ENCODE data around the gene PPP1CB.
"Not testable (repeated sequence)": the region's sequence is repeated elsewhere in the genome, so short reads cannot be mapped to it uniquely, and the experiment has no call there.

The PPP1CB gene

GRCh38 chr2:28751252-28751955 lies at the start of gene PPP1CB:
TSS of gene PPP1CB (plus strand) at chr2:28751830. CDS start at chr2:28752125, 295 bp downstream.
- DNase-seq (ENCODE audit: low read depth in 2 of 2), result peak; percentile 92

DNA sequence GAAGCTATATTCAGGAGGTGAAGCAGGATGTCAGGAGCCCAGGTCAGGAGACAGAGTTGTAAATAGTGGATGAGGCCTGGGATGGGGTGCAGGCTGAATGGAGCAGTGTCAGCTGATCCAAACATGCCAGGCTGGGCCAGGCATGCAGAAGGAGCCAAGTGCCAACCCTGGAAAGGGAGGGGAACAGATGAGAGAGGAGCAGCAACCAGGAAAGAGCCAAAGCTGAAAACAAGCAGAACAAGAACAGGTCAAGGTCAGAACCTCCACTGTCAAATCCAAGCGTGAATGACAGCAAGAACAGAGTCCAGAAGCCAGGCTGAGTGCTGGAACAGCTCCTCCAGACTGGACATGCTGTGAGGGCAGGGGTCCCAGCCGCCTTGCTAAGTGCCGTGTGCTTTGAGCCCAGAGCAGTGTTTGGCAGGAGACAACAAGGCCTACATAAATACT lies 49.2 kb upstream of the PPP1CB start:
- DNase-seq (ENCODE audit: low read depth in 2 of 2), result no peak

DNA sequence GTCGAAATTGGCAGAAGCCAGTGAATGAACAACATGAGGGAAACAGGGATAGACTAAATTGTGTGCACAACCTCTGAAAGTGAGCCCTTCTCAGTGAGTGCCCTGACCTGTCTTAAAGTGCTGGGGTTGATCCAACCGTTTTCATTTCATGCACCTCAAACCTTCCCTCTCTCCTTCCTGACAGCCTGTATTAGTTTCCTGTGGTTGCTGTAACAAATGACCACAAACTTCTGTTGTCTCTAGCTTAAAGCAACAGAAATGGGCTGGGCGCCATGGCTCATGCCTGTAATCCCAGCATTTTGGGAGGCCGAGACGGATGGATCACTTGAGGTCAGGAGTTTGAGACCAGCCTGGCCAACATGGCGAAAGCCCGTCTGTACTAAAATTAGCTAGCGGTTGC lies 48.8 kb upstream of the PPP1CB start:
- DNase-seq (ENCODE audit: low read depth in 2 of 2), result no peak

DNA sequence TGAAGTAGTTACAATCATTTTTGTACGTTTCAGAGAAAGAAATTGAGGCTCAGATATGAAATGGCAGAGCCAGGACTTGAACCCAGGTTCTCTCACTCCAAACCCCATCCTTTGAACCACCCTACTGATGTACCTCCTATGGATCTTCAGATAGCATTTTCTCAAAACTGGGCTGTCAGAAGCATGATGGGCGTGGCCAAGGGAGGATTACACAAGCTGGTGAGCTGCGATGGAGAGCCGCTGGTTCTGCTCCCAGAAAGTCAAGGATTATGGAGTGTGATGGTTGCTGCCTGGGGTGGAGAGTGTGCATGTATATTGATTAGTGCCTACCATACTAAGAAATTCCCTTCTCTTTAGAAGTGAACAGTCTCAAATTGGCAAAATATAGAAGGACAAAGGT lies 47.0 kb upstream of the PPP1CB start:
- no peak for DNase-seq (ENCODE audit: low read depth in 2 of 2)

- DNase-seq (ENCODE audit: low read depth in 2 of 2), result no peak
Measured at GRCh38 chr2:28705751-28706440, 45.7 kb upstream of the PPP1CB start.

DNA sequence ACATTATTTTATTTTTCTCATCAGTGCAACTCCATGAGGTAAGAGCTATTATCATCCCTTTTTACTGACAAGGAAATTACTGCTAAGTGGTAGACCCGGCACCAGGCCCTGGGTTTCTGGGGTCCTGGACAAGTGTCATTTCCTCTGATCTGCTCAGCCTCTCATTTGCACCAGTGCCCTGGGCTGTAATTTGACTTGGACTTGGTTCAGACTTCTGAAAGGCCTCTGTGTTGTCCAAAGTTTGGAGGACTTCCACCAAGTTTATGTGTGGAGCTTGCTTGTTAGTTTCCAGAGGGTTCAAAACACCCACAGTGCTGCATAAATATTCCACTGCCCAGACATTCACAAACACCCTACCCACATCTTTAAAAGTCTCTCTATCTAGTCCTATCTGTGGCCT lies 44.0 kb upstream of the PPP1CB start:
- no peak for DNase-seq (ENCODE audit: low read depth in 2 of 2)

DNA sequence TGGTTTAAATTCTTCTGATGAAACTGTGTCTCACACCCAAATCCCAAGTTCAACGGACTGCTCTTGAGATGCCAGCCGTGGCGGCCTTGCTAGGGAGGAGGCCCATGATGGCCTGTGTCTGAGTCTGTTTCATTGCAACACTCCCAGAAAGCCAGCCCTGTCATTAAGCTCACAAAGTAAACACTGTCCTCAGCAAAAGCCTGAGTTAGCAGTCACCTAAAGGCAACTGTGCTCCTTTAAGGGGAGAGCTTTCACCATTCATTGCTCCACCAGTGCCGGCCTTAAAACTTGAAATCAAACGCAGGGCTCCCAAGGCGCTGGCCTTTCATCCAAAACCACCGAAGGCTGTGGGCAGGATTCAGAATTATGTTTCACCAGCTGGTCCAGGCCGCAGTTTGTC lies 42.5 kb upstream of the PPP1CB start:
- no peak for DNase-seq (ENCODE audit: low read depth in 2 of 2)

DNA sequence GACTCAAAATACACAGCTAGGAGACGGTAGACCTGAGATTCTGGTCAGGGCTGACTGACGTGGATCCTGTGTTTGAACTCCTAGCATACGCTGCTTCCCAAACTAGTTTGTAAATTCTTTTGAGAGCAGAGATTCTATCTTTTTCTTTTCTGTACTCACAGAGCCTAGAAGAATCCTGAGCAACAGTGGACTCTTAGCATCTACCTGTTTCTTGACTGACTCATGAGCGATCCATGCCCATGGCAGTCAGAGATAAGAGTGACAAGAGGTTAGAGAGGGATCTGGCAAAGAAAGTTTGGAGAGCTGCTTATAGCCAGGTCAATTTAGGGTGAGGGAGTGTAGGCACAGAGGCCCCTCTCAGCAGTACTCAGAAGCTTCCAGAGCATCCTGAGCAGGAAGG lies 41.1 kb upstream of the PPP1CB start:
- DNase-seq (ENCODE audit: low read depth in 2 of 2), result no peak

GRCh38 chr2:28713577-28714298 lies 37.9 kb upstream of the PPP1CB start:
- DNase-seq (ENCODE audit: low read depth in 2 of 2), result no peak

DNA sequence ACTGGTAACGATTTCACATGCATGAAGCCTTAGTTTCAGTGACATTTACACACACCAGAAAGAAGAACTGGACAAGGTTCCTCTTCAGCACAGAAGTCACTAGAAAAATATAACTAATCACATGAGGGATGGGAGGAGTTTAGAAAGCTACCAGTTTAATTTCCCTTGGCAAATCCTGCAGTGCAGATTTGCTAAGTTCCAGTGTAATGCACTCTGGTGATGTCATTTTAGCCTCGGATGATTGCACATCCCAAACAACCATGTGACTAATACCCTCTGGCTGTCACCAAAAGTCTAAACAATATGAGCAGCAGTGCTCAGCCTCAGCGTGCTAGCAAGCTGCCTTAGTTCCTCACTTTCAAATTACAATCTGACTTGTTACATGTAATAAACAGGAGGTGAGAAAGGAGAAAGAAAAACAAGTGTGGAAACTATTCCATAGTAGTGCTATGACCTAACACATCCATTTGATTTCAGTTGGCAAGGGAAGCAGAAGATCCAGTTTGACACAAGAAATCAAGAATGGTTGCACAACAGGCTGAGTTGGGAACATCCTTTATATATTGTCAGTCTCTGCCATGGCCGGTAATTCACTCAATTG lies 35.3 kb upstream of the PPP1CB start:
- no peak for DNase-seq (ENCODE audit: low read depth in 2 of 2)

DNA sequence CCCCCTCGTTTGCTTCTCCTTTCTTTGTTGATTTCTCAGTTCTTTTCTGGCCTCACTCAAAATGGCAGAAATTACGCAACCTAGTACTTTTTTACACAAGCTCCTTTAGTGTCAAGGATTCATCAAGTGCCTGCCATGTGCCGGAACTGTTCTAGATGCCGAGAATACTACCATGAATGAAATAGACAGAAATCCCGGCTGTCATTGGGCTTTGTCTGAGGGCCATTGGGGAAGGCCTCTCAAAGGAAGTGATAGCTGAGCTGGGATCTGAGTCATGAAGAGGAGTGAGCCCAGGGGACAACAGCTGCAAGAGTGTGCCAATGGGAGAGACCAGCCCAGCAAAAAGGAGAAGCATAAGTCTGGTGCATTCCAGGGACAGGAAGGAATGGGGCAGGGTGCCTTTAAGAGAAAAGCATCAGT lies 34.3 kb upstream of the PPP1CB start:
- DNase-seq (ENCODE audit: low read depth in 2 of 2), result no peak

- no peak for DNase-seq (ENCODE audit: low read depth in 2 of 2)
Measured at GRCh38 chr2:28720345-28720744, 31.3 kb upstream of the PPP1CB start.

- DNase-seq (ENCODE audit: low read depth in 2 of 2), result no peak
Measured at GRCh38 chr2:28721601-28722191, 29.9 kb upstream of the PPP1CB start.

DNA sequence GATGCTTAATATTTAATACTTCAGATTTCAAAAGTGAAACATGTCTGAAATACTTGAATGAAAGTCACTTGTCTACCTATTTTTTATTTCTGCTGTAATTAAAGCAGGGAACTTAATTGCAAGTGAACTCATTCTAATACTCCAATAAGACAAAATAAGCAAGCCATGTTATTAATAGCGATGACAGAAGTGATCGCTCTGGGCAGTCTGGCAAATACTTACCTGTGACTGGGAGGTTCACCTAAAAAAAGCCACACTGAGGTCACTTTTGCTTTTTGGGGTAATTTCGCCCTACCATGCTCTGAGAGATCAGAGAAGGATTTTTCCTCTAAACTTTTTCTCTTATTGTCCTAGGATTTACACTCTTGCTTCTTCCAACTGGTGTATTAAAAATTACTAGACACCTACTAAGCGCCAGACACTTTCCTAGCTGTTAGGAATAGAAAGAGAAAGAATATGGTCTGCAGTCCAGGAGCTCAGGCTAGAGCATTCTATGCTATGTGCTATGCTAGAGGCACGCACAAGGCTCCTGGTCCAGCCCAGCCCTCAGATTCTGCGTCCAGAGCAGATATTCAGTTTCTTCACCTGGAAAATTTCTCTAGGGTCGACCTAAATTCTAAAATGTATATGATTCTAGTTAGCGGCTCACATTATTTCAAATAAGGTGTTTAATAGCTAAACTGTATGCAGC lies 26.5 kb upstream of the PPP1CB start:
- no peak for DNase-seq (ENCODE audit: low read depth in 2 of 2)

GRCh38 chr2:28726177-28726576 lies 25.5 kb upstream of the PPP1CB start:
- no peak for DNase-seq (ENCODE audit: low read depth in 2 of 2)

DNA sequence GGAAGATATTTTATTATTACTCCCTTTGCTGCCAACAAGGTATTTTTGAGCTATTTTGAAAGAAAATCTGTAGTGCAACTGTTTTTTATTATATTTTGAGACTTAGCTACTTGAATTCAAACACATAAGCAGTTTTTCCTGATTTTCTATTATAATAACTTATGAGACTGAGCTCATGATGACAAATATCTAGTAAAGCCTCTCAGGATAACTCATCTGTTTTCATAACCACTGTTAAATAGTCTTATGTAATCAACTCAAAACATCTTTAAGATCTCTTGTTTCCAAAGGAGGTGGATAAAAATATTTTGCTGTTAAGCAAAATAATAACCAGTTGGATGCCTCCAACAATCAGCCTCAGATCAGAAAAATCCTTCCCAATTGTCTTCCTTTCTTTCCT lies 21.9 kb upstream of the PPP1CB start:
- no peak for DNase-seq (ENCODE audit: low read depth in 2 of 2)

DNA sequence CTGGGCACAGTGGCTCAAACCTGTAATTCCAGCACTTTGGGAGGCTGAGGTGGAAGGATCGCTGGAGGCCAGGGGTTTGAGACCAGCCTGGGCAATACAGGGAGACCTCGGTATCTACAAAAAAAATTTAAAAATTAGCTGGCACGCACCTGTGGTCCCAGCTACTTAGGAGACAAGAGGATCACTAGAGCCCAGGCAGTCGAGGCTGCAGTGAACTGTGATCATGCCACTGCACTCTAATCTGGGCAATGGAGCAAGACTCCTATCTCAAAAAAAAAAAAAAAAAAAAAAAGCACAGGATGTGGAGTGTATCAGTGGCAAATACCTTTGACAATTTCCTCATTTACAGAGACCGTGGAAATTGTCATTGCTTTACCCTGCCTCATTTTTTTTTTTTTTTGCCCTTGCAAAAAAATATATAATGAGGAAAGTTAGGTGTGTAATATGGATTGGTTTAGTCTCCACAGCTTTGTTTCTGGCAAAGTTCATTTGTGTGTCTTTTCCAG lies 20.9 kb upstream of the PPP1CB start:
- DNase-seq (ENCODE audit: low read depth in 2 of 2), result no peak

GRCh38 chr2:28735511-28735910 lies 16.1 kb upstream of the PPP1CB start:
- no peak for DNase-seq (ENCODE audit: low read depth in 2 of 2)

- DNase-seq (ENCODE audit: low read depth in 2 of 2), result no peak
Measured at GRCh38 chr2:28736034-28736433, 15.6 kb upstream of the PPP1CB start.

DNA sequence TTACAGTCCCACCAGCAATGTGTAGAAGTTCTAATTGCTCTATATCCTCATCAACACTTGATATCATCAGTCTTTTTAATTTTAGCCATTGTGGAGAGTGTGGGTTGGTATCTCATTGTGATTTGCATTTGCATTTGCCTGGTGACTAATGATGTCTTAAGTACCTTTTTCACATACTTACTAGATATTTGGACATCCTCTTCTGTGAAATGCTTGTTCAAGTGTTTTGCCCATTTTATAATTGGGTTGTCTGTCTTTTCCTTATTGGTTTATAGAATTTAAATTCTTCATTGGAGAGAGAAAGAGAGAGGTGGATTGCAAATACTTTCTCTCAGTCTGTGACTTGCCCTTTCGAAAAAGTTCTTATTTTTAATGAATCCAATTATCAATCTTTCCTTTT lies 14.0 kb upstream of the PPP1CB start:
- no peak for DNase-seq (ENCODE audit: low read depth in 2 of 2)

GRCh38 chr2:28742619-28743018 lies 9.0 kb upstream of the PPP1CB start:
- DNase-seq (ENCODE audit: low read depth in 2 of 2), result not testable (repeated sequence)

Measured in stimulated activated CD4-positive, alpha-beta T cell treated with anti-CD3 and anti-CD28 coated beads, Interleukin-1b, Interleukin-23, amount 100 ng/mL, for 4 hours (primary cell).